HepG2 (cell line): ENCODE data around the gene RFX7. TPM values are rescaled to one million over a fixed set of nuclear protein-coding genes. Genes with fewer than 3 reads are reported as not detected.

Source experiments
- ATAC-seq: fragments of 200-7000 bp; cut with Tn5 transposase; 3 replicates; pipeline ENCODE4 v1.9.1; 2020; ENCODE audit warnings: mild to moderate bottlenecking, moderate library complexity
- BruUV-seq: library from RNA; stranded (reverse); fragments of 400-500 nt; replicated peaks from 2 replicates; lab custom pipeline; 2021; lab: Mats Ljungman, UMichigan
- CTCF ChIA-PET: fragments of 300-600 bp; formaldehyde crosslinking; extraction: SDS; loops from one replicate; lab custom pipeline; 2021; ENCODE audit warnings: low total read pairs, inconsistent platforms, low intra/inter-chr PET ratio; lab: Yijun Ruan, JAX
- POLR2A ChIA-PET: fragments of 350-600 bp; sonication (Branson Sonifier 250); formaldehyde crosslinking; loops from one replicate; lab custom pipeline; 2020; ENCODE audit warnings: antibody characterized with exemption, inconsistent platforms; lab: Yijun Ruan, JAX
- DNase-seq: peaks from one replicate; pipeline ENCODE4 v3.0.0-alpha.2; 2015; ENCODE audit warnings: low spot score
- FAIRE-seq: peaks from 3 replicates; lab custom pipeline; 2011; peaks lifted over from hg19 to GRCh38; lab: Jason Lieb, UNC
- H2AFZ ChIP-seq: one replicate; pipeline ENCODE4 v1.6.1; 2011; ENCODE audit warnings: low read length, inconsistent platforms
- H3K27ac ChIP-seq: fragments of 300-600 bp; 3 replicates; pipeline ENCODE4 v1.8.0; 2011; ENCODE audit warnings: mixed run types, mild to moderate bottlenecking, mixed read lengths, low read length, inconsistent platforms; ENCODE audit not compliant: insufficient read depth; ENCODE audit errors: extremely low read length
- H3K27me3 ChIP-seq, 2 experiments: fragments of 200-600 bp in 1 of 2; 2 replicates in 1 of 2; 3 replicates in 1 of 2; pipeline versions ENCODE4 v1.6.0 to v1.8.0; 2011; ENCODE audit warnings: low read length in 2 of 2, mild to moderate bottlenecking in 2 of 2, moderate library complexity in 2 of 2, inconsistent platforms in 1 of 2; ENCODE audit not compliant: insufficient read depth in 2 of 2, control insufficient read depth in 1 of 2
- H3K36me3 ChIP-seq, 2 experiments: fragments of 200-600 bp in 1 of 2; replicated peaks in 1 of 2; 2 replicates in 1 of 2; 3 replicates in 1 of 2; pipeline versions ENCODE4 v1.5.1 to v1.8.0; 2011; ENCODE audit warnings: low read length in 2 of 2, inconsistent platforms in 1 of 2; ENCODE audit not compliant: insufficient read depth in 2 of 2, control insufficient read depth in 1 of 2
- H3K4me1 ChIP-seq: 2 replicates; pipeline ENCODE4 v1.5.1; 2012; ENCODE audit warnings: low read length, inconsistent platforms; ENCODE audit not compliant: insufficient read depth
- H3K4me2 ChIP-seq: 2 replicates; pipeline ENCODE4 v1.6.0; 2011; ENCODE audit warnings: low read depth, low read length, inconsistent platforms
- H3K4me3 ChIP-seq, 3 experiments: fragments of 200-600 bp in 1 of 3; sonication (generic), shearing (Covaris generic) in 1 of 3; replicated peaks in 1 of 3; 2 replicates each; pipeline ENCODE4 v1.5.1; 2011 to 2016; ENCODE audit warnings: low read length in 3 of 3, inconsistent platforms in 2 of 3, low read depth in 2 of 3, mild to moderate bottlenecking in 2 of 3, control low read depth in 1 of 3, mixed read lengths in 1 of 3; ENCODE audit not compliant: insufficient read depth in 1 of 3
- H3K79me2 ChIP-seq: one replicate; pipeline ENCODE4 v1.6.1; 2011; ENCODE audit warnings: low read length, inconsistent platforms; ENCODE audit not compliant: insufficient read depth
- H3K9ac ChIP-seq: 2 replicates; pipeline ENCODE4 v1.6.0; 2011; ENCODE audit warnings: mild to moderate bottlenecking, low read depth, low read length, inconsistent platforms; ENCODE audit not compliant: insufficient read depth
- H3K9me3 ChIP-seq: 2 replicates; pipeline ENCODE4 v1.5.1; 2012; ENCODE audit warnings: mild to moderate bottlenecking, low read length
- H4K20me1 ChIP-seq: 2 replicates; pipeline ENCODE4 v1.6.0; 2011; ENCODE audit warnings: inconsistent platforms, mild to moderate bottlenecking, low read length, moderate library complexity; ENCODE audit not compliant: insufficient read depth
- AGO2 ChIP-seq: fragments of 200-400 bp; formaldehyde crosslinking; optimal IDR thresholded peaks from 2 replicates; pipeline ENCODE3; 2017; ENCODE audit warnings: mild to moderate bottlenecking, low read depth, low read length, moderate library complexity
- AHR ChIP-seq: IDR thresholded peaks from 2 replicates; pipeline ENCODE4 v1.6.1; 2018; ENCODE audit warnings: missing genetic modification reagents, missing compliant biosample characterization
- HHEX ChIP-seq: IDR thresholded peaks from 2 replicates; pipeline ENCODE4 v1.6.1; 2016; ENCODE audit warnings: control low read depth
- HOXA3 ChIP-seq: sonication (generic); formaldehyde crosslinking; IDR thresholded peaks from 2 replicates; pipeline ENCODE4 v1.5.0; 2020; ENCODE audit warnings: missing genetic modification reagents
- KDM3A ChIP-seq: IDR thresholded peaks from 2 replicates; pipeline ENCODE4 v1.6.1; 2018; ENCODE audit warnings: low read depth, missing compliant biosample characterization
- NR2F2 ChIP-seq: IDR thresholded peaks from 2 replicates; pipeline ENCODE4 v1.6.1; 2012; ENCODE audit warnings: low read depth, inconsistent platforms, borderline replicate concordance
- REL ChIP-seq: sonication (generic); formaldehyde crosslinking; conservative IDR thresholded peaks from 2 replicates; pipeline ENCODE4 v1.8.0; 2022; ENCODE audit warnings: mild to moderate bottlenecking, missing genetic modification reagents, moderate library complexity
- SETDB1 ChIP-seq: sonication (generic); formaldehyde crosslinking; IDR thresholded peaks from 2 replicates; pipeline ENCODE4 v1.5.1; 2020; ENCODE audit warnings: missing genetic modification reagents, mild to moderate bottlenecking, borderline replicate concordance
- ZHX1 ChIP-seq: sonication (generic); formaldehyde crosslinking; IDR thresholded peaks from 2 replicates; pipeline ENCODE4 v1.8.1; 2022; ENCODE audit warnings: low read depth, mild to moderate bottlenecking, missing genetic modification reagents
- ZKSCAN5 ChIP-seq: sonication (generic); formaldehyde crosslinking; IDR thresholded peaks from 2 replicates; pipeline ENCODE4 v1.5.1; 2020; ENCODE audit warnings: mild to moderate bottlenecking, missing genetic modification reagents
- ZNF331 ChIP-seq: sonication (generic); formaldehyde crosslinking; IDR thresholded peaks from 2 replicates; pipeline ENCODE4 v1.4.0; 2020; ENCODE audit warnings: missing genetic modification reagents
- ZNF496 ChIP-seq: sonication (generic); formaldehyde crosslinking; IDR thresholded peaks from 2 replicates; pipeline ENCODE4 v1.8.1; 2023; ENCODE audit warnings: mild to moderate bottlenecking, moderate library complexity, missing genetic modification reagents; ENCODE audit not compliant: insufficient replicate concordance
- ZNF678 ChIP-seq: sonication (generic); formaldehyde crosslinking; IDR thresholded peaks from 2 replicates; pipeline ENCODE4 v1.4.0; 2020; ENCODE audit warnings: mild to moderate bottlenecking, missing genetic modification reagents
- ZNF7 ChIP-seq: IDR thresholded peaks from 2 replicates; pipeline ENCODE4 v1.6.1; 2016; ENCODE audit warnings: missing biosample characterization, missing genetic modification reagents
- WGBS: methylation state at CpG from one replicate; pipeline ENCODE4 v1.1.6; 2017; ENCODE audit warnings: low lambda C conversion rate; 5-methylcytosine and 5-hydroxymethylcytosine counted together
- in situ Hi-C: cut with HindIII; loops from 2 replicates; pipeline ENCODE4 v1.10.0; 2017; ENCODE audit warnings: low pct_unique_long_range_greater_than_20kb; ENCODE audit not compliant: extremely low pct_ligation_motif_present
- intact Hi-C: fragments of 100-400 bp; cut with micrococcal nuclease; formaldehyde crosslinking; loops from one replicate; pipeline ENCODE4 v1.10.0; 2022; ENCODE audit not compliant: unreplicated experiment
- polyA plus RNA-seq, 8 experiments: library from polyadenylated mRNA; depleted of rRNA in 3 of 8; stranded (reverse) in 7 of 8; unstranded in 1 of 8; fragments of >200 nt; fragmentation: Illumina TruSeq in 4 of 8; extraction: Trizol in 4 of 8; gene quantifications; 2 replicates each; pipeline versions ENCODE4 v1.2.1 to v1.2.3, GENCODE V29; 2011 to 2016; ENCODE audit warnings: low read depth in 4 of 8, missing spikeins in 1 of 8, mixed read lengths in 1 of 8; ENCODE audit not compliant: insufficient read depth in 1 of 8
- total RNA-seq, 5 experiments: library from RNA; depleted of rRNA; stranded (reverse); fragments of >200 nt; fragmentation: Illumina TruSeq; extraction: Trizol; gene quantifications; 2 replicates each; pipeline ENCODE4 v1.2.3, GENCODE V29; 2016; ENCODE audit warnings: low read depth in 1 of 5
- TF ChIP-seq, protein P1 (sequence below): sonication (generic); formaldehyde crosslinking; IDR thresholded peaks from 2 replicates; pipeline ENCODE4 v1.4.0; 2020; ENCODE audit warnings: missing genetic modification reagents
- TF ChIP-seq, protein P2 (sequence below): sonication (generic); formaldehyde crosslinking; IDR thresholded peaks from 2 replicates; pipeline ENCODE4 v1.8.1; 2022; ENCODE audit warnings: mild to moderate bottlenecking, missing genetic modification reagents

RFX7 gene
- total and polyA plus RNA-seq, 2 of the 13 experiments (the other 11 are each of a cell fraction or from before 2014, with no cell fraction given) = 8.5 to 10.4 TPM

- CTCF ChIA-PET = no interaction called here
- H4K20me1 ChIP-seq = no peaks in the 10 kb centered on the region; the same call in 1 of the 2 replicates
- no peak for TF ChIP-seq ZNF496 (CRISPR knock-in tag)
- TF ChIP-seq SETDB1 = no peak
- TF ChIP-seq, protein P1, sequence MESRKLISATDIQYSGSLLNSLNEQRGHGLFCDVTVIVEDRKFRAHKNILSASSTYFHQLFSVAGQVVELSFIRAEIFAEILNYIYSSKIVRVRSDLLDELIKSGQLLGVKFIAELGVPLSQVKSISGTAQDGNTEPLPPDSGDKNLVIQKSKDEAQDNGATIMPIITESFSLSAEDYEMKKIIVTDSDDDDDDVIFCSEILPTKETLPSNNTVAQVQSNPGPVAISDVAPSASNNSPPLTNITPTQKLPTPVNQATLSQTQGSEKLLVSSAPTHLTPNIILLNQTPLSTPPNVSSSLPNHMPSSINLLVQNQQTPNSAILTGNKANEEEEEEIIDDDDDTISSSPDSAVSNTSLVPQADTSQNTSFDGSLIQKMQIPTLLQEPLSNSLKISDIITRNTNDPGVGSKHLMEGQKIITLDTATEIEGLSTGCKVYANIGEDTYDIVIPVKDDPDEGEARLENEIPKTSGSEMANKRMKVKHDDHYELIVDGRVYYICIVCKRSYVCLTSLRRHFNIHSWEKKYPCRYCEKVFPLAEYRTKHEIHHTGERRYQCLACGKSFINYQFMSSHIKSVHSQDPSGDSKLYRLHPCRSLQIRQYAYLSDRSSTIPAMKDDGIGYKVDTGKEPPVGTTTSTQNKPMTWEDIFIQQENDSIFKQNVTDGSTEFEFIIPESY (CRISPR knock-in tag) = no peak
- TF ChIP-seq REL (CRISPR knock-in tag) = no peak
- no peak for TF ChIP-seq ZNF331 (CRISPR knock-in tag)
- TF ChIP-seq ZNF678 (CRISPR knock-in tag) = no peak
- no peak for TF ChIP-seq ZNF7 (CRISPR knock-in tag)
- no peak for TF ChIP-seq AHR (CRISPR knock-in tag)
- TF ChIP-seq AGO2 = no peak
- no peak for TF ChIP-seq ZHX1 (CRISPR knock-in tag)
- TF ChIP-seq ZKSCAN5 (CRISPR knock-in tag) = no peak
- no peak for TF ChIP-seq HOXA3 (CRISPR knock-in tag)
- TF ChIP-seq, protein P2, sequence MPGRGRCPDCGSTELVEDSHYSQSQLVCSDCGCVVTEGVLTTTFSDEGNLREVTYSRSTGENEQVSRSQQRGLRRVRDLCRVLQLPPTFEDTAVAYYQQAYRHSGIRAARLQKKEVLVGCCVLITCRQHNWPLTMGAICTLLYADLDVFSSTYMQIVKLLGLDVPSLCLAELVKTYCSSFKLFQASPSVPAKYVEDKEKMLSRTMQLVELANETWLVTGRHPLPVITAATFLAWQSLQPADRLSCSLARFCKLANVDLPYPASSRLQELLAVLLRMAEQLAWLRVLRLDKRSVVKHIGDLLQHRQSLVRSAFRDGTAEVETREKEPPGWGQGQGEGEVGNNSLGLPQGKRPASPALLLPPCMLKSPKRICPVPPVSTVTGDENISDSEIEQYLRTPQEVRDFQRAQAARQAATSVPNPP (CRISPR knock-in tag) = no peak
- TF ChIP-seq NR2F2 = no peak
- no peak for TF ChIP-seq HHEX (CRISPR knock-in tag)
- no peak for TF ChIP-seq KDM3A (CRISPR knock-in tag)
- TF ChIP-seq, all 625 proteins: peak for 0
- no TSS peak for BruUV-seq
- Histone ChIP-seq H3K79me2 (peaks cover 89% of the 10 kb centered on the region), H2AFZ (no peak overlapping the region), H3K4me1 (peaks cover 32% of the 10 kb centered on the region), H3K9me3 (no peaks in the 10 kb centered on the region), H3K27me3 (no peaks in the 10 kb centered on the region), H3K4me2 (no peak overlapping the region), H3K9ac (no peak overlapping the region), H3K27ac (no peak overlapping the region), H3K36me3 (peaks cover 3 to 12% of the 10 kb centered on the region in 2 experiments; a peak in 4 of 5 replicates), H3K4me3 (no peak overlapping the region)
- 90% methylated on average over 1 of the region's 1 CpG for WGBS
- POLR2A ChIA-PET = no interaction called here
- in situ Hi-C loops (no loop called here), intact Hi-C loops (no loop called here)
- no peak for ATAC-seq
- FAIRE-seq = no peak
- no peak for DNase-seq
Observed at GRCh38 chr15:56207711-56208110, 36.0 kb downstream of the RFX7 start.
